Colonic mucosa (tissue), 4 donors: ENCODE results near the gene PRSS35. TPM values are rescaled to one million over a fixed set of nuclear protein-coding genes. Genes with fewer than 3 reads are reported as not detected.
A peak's percentile ranks its signal among the peaks of the same experiment; 100 is the strongest.

Experiments
- DNase-seq: peaks from one replicate; pipeline ENCODE4 v3.0.0-alpha.2; 2020
- H3K27ac ChIP-seq: fragments of 200-600 bp; one replicate; pipeline ENCODE4 v1.8.0; 2021
- H3K27me3 ChIP-seq: fragments of 200-600 bp; one replicate; pipeline ENCODE4 v1.8.0; 2021
- H3K36me3 ChIP-seq: fragments of 200-600 bp; one replicate; pipeline ENCODE4 v1.8.0; 2021
- H3K4me1 ChIP-seq: fragments of 200-600 bp; one replicate; pipeline ENCODE4 v1.8.0; 2021; ENCODE audit warnings: mild to moderate bottlenecking
- H3K4me3 ChIP-seq: fragments of 200-600 bp; one replicate; pipeline ENCODE4 v1.8.0; 2021
- H3K9ac ChIP-seq, 2 donors: one replicate each; pipeline ENCODE4 v1.7.0; 2013; ENCODE audit warnings: control low read depth in 2 of 2, low read depth in 2 of 2, low read length in 2 of 2
- H3K9me3 ChIP-seq: fragments of 200-600 bp; one replicate; pipeline ENCODE4 v1.8.0; 2021
- intact Hi-C: fragments of 100-400 bp; cut with DNase I; formaldehyde crosslinking; loops from one replicate; pipeline ENCODE4 v1.14.1; 2022
- total RNA-seq, 2 donors: library from RNA; stranded (reverse); fragmentation: NEBNext Ultra II Directional in 1 of 2; extraction: Animal tissue kit (Norgen Biotek cat#: 25700) in 1 of 2; gene quantifications; one replicate each; pipeline ENCODE4 v1.2.1, GENCODE V29; 2021
- TF ChIP-seq, protein P1 (sequence below): fragments of 200-600 bp; IDR thresholded peaks from one replicate; pipeline ENCODE4 v1.8.0; 2022; ENCODE audit warnings: antibody characterized with exemption, mild to moderate bottlenecking
- donor health status: healthy.
- donor health status: DM: no; HTN: no; CAD: no.
- donor health status: DM: no; HTN: no; CAD: no.

Gene PRSS35
- total RNA-seq, 2 donors from 2014 or later = 0.11 to 0.22 TPM

DNA sequence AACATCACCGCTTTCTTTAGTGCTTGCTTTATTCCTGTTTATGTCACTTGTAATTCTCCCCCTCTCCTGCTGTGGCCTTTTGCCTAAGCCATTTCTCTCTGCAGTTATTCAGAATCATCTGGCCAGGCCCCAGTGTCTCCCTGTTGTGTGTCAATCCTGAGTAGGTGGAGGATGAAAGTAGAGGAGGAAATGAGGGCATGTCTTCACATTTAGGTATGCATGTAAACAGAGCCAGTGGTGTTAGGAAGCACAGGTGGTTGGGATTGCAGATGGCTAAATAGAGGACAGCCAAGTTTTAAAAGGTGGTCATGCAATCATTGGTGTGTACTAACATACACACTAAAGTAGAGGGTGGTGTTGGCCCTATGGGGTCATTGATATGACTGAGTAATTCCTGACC lies 5.2 kb downstream of the PRSS35 start:
- Histone ChIP-seq H3K36me3 (no peaks in the 10 kb centered on the region), H3K4me1 (no peaks in the 10 kb centered on the region), H3K27me3 (no peaks in the 10 kb centered on the region), H3K4me3 (no peak overlapping the region), H3K9ac (no peak overlapping the region), H3K27ac (no peak overlapping the region), H3K9me3 (no peaks in the 10 kb centered on the region)
- DNase-seq = no peak
- intact Hi-C loops = loop anchor here (10.0 kb wide), 1 partner anchor 443 kb away; no protein-coding TSS in a partner anchor
- TF ChIP-seq, protein P1, sequence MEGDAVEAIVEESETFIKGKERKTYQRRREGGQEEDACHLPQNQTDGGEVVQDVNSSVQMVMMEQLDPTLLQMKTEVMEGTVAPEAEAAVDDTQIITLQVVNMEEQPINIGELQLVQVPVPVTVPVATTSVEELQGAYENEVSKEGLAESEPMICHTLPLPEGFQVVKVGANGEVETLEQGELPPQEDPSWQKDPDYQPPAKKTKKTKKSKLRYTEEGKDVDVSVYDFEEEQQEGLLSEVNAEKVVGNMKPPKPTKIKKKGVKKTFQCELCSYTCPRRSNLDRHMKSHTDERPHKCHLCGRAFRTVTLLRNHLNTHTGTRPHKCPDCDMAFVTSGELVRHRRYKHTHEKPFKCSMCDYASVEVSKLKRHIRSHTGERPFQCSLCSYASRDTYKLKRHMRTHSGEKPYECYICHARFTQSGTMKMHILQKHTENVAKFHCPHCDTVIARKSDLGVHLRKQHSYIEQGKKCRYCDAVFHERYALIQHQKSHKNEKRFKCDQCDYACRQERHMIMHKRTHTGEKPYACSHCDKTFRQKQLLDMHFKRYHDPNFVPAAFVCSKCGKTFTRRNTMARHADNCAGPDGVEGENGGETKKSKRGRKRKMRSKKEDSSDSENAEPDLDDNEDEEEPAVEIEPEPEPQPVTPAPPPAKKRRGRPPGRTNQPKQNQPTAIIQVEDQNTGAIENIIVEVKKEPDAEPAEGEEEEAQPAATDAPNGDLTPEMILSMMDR = no peak

DNA sequence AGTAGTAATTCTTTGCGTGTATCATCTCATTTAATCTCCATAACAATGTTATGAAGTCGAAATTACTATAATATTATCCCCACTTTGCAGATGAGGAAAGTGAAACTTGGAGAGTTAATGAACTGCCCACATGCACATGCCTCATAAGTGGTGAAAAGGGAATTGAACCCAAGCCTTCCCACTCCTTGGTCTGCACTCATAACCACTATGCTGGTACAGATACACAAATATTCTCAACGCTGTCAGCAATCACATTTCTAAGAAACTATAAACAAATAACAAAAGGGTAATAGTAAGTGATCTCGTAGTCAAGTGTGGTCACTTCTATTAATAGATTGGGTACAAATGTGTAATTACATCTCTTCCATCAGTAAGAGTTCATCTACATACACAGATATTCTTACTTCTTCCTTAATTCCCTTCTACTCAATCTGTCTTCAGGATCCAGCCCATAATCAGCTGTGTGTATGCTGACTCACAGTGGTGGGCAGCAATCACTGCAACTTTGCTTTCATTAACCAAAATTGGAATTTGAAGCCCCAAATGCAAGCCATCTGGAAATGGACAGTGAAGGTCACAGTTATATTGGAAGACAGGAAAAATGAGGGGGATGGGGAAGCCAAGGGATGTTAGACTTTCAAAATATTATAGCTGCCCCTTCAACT lies 6.6 kb downstream of the PRSS35 start:
- H3K4me3 ChIP-seq = no peak overlapping the region
- no peaks in the 10 kb centered on the region for H3K4me1 ChIP-seq
- intact Hi-C loops = loop anchor here (10.0 kb wide), 1 partner anchor 444 kb away; no protein-coding TSS in a partner anchor
- no peaks in the 10 kb centered on the region for H3K9me3 ChIP-seq
- no peak overlapping the region for H3K9ac ChIP-seq
- no peak for DNase-seq
- no peaks in the 10 kb centered on the region for H3K36me3 ChIP-seq
- H3K27me3 ChIP-seq = no peaks in the 10 kb centered on the region
- TF ChIP-seq, protein P1 = no peak
- H3K27ac ChIP-seq = no peak overlapping the region

DNA sequence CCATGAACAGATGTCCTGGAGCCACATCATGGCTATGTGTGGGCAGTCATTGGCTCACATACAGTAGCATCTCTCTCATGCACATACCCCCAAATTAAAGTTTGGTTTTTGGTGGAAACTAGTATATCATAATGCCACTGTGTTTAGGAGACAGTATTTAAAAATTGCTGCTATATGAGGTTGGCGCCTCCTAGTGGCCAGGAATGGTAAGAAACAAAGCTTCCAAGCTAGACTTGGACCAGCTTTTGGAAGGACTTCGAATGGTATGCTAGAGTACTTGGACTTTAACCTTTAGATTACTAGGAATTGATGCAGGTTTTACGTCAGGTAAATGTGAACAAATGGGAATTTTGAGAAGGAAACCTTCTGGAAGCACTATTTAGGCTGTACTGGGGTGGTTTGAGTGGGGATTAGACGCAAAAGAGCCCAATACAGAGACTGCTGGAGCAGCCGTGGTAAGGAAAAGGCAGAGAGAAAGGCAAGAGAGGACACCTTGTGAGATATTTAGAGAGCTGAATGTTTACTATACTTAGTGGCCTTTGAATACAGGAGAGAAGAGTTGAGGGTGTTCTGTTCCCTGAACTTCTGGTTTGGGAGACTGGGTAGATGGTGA lies 23.8 kb downstream of the PRSS35 start:
- intact Hi-C loops = no loop called here
- TF ChIP-seq, protein P1 = peak; percentile 63
- Histone ChIP-seq H3K9ac (no peak overlapping the region), H3K4me1 (no peaks in the 10 kb centered on the region), H3K27ac (no peak overlapping the region), H3K4me3 (no peak overlapping the region), H3K9me3 (no peaks in the 10 kb centered on the region), H3K27me3 (no peaks in the 10 kb centered on the region), H3K36me3 (no peaks in the 10 kb centered on the region)
- peak; percentile 64 for DNase-seq

DNA sequence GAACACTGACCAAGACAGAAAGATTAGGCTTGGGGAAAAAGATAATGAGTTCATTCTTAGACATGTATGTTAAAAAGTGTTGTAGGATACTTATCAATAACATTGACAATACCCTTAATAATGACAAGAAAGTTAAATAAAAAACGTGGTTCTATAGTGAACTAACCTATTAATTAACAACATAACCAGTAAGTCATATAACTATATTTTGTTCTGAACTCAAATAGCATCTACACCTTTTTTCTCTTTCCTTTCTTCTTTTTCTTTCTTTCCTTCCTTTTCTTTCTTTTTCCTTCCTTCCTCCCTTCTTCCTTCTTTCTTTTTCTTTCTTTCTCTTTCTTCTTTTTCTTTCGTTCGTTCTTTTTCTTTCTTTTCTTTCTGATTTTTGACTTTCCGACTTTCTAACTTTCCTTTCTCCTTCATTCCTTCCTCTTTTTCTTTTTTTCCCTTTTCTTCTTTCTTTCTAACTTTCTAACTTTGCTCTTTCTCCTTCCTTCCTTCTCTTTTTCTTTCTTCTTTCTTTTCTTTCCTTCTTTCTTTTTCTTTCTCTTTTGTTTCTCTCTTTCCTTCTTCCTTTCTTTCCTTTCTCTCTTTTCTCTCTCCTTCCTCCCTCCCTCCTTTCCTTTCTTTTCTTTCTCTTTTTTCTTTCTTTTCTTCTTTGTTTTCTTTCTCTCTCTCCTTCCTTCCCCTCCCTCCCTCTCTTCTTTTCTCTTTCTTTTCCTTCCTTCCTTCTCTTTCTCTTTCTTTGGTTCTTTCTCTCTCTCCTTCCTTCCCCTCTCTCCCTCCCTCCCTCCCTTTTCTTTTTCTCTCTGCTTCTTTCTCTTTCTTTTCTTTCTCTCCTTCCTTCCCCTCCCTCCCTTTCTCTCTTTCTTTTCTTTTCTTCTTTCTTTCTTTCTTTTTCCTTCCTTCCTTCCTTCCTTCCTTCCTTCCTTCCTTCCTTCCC lies 24.6 kb downstream of the PRSS35 start:
- DNase-seq = no peak
- intact Hi-C loops = no loop called here
- Histone ChIP-seq H3K27me3 (no peaks in the 10 kb centered on the region), H3K4me3 (no peak overlapping the region), H3K36me3 (no peaks in the 10 kb centered on the region), H3K27ac (no peak overlapping the region), H3K9ac (no peak overlapping the region), H3K4me1 (no peaks in the 10 kb centered on the region), H3K9me3 (no peaks in the 10 kb centered on the region)
- TF ChIP-seq, protein P1 = no peak

DNA sequence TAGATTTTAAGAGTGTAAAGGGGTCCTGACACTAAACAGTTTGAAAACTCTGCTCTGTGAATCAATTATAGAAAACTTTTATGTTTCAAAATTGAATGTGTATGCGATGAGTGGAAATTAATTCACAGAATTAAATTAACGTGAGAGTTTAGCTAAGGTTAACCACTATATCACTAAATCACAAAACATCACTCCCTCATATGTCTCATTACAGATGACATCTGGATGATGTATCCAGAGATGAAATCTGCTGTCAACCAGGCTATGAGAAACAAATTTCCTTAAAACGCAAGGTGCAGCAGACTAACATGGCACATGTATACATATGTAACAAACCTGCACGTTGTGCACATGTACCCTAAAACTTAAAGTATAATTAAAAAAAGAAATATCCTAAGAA lies 27.3 kb downstream of the PRSS35 start:
- no peak overlapping the region for H3K27ac ChIP-seq

More for the DNA sequence above, 27.3 kb downstream of the PRSS35 start:
- Histone ChIP-seq H3K4me3 (no peak overlapping the region), H3K36me3 (no peaks in the 10 kb centered on the region), H3K4me1 (no peaks in the 10 kb centered on the region), H3K9me3 (no peaks in the 10 kb centered on the region), H3K27me3 (no peaks in the 10 kb centered on the region), H3K9ac (no peak overlapping the region)
- DNase-seq = no peak
- TF ChIP-seq, protein P1 = no peak
- intact Hi-C loops = no loop called here
